Upper lobe of left lung (tissue), 4 donors: Measurements from ENCODE around the gene ARHGAP26.

ENCODE experiments used
- EP300 ChIP-seq, 4 donors: sonication (generic); formaldehyde crosslinking; IDR thresholded peaks; one replicate each; pipeline ENCODE4 v1.5.1; 2017; ENCODE audit warnings: antibody characterized with exemption in 4 of 4, control low read depth in 2 of 4
- POLR2A ChIP-seq, 4 donors: fragments of 450-650 bp; IDR thresholded peaks; one replicate each; pipeline ENCODE4 v1.5.1; 2016 to 2017; ENCODE audit warnings: antibody characterized with exemption in 4 of 4, mild to moderate bottlenecking in 2 of 4
- TF ChIP-seq, protein P1 (sequence below), 6 experiments: fragments of 450-650 bp in 4 of 6; fragments of 200-600 bp in 2 of 6; sonication (generic) in 2 of 6; IDR thresholded peaks; one replicate each; pipeline ENCODE4 v1.5.1; 2016 to 2019; ENCODE audit warnings: antibody characterized with exemption in 6 of 6

- TF ChIP-seq, protein P1, sequence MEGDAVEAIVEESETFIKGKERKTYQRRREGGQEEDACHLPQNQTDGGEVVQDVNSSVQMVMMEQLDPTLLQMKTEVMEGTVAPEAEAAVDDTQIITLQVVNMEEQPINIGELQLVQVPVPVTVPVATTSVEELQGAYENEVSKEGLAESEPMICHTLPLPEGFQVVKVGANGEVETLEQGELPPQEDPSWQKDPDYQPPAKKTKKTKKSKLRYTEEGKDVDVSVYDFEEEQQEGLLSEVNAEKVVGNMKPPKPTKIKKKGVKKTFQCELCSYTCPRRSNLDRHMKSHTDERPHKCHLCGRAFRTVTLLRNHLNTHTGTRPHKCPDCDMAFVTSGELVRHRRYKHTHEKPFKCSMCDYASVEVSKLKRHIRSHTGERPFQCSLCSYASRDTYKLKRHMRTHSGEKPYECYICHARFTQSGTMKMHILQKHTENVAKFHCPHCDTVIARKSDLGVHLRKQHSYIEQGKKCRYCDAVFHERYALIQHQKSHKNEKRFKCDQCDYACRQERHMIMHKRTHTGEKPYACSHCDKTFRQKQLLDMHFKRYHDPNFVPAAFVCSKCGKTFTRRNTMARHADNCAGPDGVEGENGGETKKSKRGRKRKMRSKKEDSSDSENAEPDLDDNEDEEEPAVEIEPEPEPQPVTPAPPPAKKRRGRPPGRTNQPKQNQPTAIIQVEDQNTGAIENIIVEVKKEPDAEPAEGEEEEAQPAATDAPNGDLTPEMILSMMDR (IDR thresholded peaks at IDR 0.05): no peak
- TF ChIP-seq POLR2A (IDR thresholded peaks at IDR 0.05) (no peak), EP300 (IDR thresholded peaks at IDR 0.05) (no peak)
Measured at GRCh38 chr5:143003328-143003636, 233.1 kb downstream of the ARHGAP26 start.
